ENCODE measurements around the gene CFAP210.

CFAP210 gene

GRCh38 chr2:169672406-169672805 lies 21.8 kb downstream of the CFAP210 start:
- DNase-seq (ENCODE audit: low read depth): no peak

GRCh38 chr2:169670937-169671336 lies 23.3 kb downstream of the CFAP210 start:
- DNase-seq (ENCODE audit: low read depth): no peak

- no peak for DNase-seq (ENCODE audit: low read depth)
These were observed 24.0 kb downstream of the CFAP210 start for GRCh38 chr2:169670215-169670651.

- no peak for DNase-seq (ENCODE audit: low read depth)
These were observed 26.6 kb downstream of the CFAP210 start for GRCh38 chr2:169667583-169667982.

GRCh38 chr2:169664978-169665930 lies 29.0 kb downstream of the CFAP210 start:
- no peak for DNase-seq (ENCODE audit: low read depth)

DNA sequence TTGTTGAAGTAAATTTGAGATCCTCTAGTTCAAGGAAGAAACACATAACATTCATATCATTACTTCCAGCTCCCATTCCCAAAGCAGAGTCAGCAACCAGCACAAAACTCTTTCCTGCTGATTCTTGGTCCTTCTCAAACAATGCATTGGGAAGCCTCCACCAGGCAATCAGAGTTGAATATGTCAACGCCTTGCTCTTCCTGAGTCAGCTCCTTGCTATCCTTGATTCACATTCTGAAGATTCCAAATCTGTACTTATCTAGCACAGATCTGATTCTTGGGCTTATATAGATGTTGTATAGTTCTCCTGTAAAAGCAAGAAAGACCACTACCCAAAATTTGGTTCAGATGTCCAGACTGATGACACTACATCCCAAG lies 29.6 kb downstream of the CFAP210 start:
- DNase-seq (ENCODE audit: low read depth): peak; percentile 12

GRCh38 chr2:169663247-169663646 lies 31.0 kb downstream of the CFAP210 start:
- DNase-seq (ENCODE audit: low read depth): no peak

GRCh38 chr2:169662744-169663143 lies 31.5 kb downstream of the CFAP210 start:
- DNase-seq (ENCODE audit: low read depth): no peak

DNA sequence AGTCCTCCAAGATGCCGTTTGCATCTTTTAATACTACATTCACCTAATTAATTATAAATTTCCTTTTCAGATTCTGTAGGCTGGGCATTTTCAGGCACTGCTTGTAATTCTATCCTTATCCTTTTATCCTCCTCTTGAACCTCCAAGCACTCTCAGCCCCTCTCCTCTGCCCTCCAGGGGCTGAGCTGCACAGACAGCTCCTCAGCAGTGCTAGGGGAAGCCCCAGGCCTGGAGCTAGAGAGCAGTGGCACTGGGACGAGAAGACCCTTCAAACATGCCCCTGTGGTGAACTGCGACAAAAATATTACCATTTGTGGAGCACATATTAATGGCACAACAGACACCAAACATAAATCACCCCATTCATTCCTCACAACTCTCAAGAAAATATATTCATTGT lies 32.9 kb downstream of the CFAP210 start:
- DNase-seq (ENCODE audit: low read depth): no peak

- DNase-seq (ENCODE audit: low read depth): no peak
These were observed 34.9 kb downstream of the CFAP210 start for GRCh38 chr2:169659320-169659719.

- DNase-seq (ENCODE audit: low read depth): no peak
These were observed 35.3 kb downstream of the CFAP210 start for GRCh38 chr2:169658877-169659276.

DNA sequence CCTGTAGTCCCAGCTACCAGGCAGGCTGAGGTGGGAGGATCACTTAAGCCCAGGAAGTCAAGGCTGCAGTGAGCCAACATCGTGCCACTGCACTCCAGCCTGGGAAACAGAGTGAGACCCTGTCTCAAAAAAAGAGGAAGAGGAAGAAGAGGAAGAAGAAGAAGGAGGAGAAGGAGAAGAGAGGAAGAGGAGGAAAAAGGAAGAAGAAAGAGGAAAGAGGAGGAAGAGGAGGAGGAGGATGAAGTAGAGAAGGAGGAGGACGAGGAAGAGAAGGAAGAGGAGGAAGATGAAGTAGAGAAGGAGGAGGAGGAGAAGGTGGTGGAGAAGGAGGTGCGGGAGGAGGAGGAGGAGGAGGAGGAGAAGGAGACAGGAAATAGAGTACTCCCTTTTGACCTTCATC lies 38.0 kb downstream of the CFAP210 start:
- DNase-seq (ENCODE audit: low read depth): no peak

DNA sequence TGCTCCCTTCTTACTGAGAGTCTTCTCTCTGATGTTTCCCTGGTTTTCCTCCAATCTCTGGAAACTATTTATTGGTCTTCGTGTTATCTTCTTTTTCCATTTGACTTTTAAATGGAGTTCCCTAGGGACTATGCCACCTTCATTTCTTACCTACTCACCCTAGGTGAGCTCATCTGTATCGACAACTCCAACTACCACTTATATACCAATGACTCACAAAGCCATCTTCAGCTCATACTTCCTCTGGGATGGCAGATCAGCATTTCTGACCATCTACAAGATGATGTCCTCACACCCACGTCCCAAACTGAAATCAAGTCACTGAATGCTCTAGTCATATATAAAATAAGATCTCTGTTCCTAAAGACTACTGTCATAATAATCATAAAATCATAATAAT lies 40.6 kb downstream of the CFAP210 start:
- DNase-seq (ENCODE audit: low read depth): no peak

DNA sequence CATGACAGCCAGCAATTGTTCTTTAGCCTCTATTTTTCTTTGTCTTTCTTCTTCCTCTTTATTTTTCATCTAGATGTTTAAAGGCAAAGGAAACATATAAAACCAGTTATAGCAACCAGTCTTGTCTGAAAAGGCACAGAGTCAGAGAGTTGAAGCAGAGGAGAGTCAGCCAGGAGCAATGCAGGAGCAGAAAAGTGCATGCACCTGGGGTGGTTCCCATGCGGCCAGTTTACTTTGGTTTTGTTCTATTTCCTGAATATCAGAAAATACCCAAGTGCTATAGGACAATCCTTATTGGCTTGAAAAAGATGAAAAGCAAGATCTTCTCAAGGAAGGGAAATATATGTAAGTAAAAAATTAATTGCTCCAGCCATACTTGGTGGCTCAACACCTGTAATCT lies 44.9 kb downstream of the CFAP210 start:
- DNase-seq (ENCODE audit: low read depth): no peak

DNA sequence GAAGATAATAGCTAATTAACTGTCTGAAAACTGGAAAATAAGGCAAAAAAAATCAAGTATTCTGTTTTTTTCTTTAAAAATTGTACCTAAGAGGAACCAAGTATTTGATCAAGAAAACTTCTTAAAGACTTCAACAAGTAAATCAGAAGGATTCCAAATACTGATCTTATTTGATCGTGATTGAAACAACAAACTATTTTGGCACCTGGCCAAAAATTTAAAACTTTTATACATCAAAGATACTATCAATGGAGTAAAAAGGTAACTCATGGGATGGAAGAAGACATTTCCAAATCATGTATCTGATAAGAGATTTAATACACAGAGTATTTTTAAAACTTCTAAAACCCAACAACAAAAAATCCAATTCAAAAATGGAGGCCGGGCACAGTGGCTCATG lies 46.7 kb downstream of the CFAP210 start:
- no peak for DNase-seq (ENCODE audit: low read depth)

- no peak for DNase-seq (ENCODE audit: low read depth)
These were observed 50.0 kb downstream of the CFAP210 start for GRCh38 chr2:169644173-169644572.

DNA sequence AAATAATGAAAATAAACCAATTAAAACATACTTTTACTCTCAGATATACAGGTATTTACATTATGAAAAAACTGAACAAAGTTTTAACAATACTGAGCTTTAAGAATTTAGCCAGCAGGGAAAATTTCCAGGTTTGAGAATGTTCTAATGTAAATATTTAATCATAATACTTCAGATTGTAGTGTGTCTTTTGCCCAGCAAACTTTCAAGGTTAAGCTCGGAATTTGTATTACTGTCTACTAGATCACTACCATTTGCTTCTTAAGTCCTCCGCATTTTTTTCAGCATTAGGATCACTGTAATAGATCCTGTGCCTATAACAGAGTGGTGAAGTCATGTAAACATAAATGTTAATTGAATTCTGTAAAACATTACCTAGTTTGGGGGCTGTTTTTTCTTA lies 52.7 kb downstream of the CFAP210 start:
- DNase-seq (ENCODE audit: low read depth): no peak

GRCh38 chr2:169640104-169640503 lies 54.1 kb downstream of the CFAP210 start:
- DNase-seq (ENCODE audit: low read depth): no peak

DNA sequence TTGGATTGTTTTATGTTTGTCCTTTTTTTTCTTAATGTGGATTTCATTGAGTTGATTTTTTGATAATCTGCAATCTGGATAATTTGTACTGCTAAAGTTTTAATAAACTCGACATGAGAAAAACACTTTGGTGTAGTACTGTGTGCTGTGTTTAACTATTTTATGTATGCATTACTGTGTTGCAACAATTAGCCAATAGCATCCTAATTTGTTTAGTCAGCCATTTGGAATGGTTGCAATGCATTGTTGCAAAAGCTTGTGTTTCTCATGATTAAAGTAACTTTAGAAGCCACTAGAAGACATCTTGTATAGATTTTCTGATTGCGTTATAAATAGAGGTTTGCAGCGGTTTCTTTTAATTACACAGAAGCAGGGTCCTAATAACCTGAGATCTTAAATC lies 56.6 kb downstream of the CFAP210 start:
- peak; percentile 92 for DNase-seq (ENCODE audit: low read depth)

DNA sequence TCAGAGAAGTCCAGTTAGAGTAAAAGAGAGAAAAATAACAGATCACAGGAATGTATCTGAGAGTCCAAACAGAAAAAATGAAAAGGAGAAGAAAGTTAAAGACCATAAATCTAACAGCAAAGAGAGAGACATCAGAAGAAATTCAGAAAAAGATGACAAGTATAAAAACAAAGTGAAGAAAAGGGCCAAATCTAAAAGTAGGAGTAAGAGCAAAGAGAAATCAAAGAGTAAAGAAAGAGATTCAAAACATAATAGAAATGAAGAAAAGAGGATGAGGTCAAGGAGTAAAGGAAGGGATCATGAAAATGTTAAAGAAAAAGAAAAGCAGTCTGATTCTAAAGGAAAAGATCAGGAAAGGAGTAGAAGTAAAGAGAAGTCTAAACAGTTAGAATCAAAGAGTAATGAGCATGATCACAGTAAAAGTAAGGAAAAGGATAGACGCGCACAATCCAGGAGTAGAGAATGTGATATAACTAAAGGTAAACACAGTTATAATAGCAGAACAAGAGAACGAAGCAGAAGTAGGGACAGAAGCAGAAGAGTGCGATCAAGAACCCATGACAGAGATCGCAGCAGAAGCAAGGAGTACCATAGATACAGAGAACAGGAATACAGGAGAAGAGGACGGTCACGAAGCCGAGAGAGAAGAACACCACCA lies 57.6 kb downstream of the CFAP210 start:
- no peak for DNase-seq (ENCODE audit: low read depth)

GRCh38 chr2:169625781-169626180 lies 68.4 kb downstream of the CFAP210 start:
- DNase-seq (ENCODE audit: low read depth): no peak

- DNase-seq (ENCODE audit: low read depth): peak; percentile 7
These were observed 71.0 kb downstream of the CFAP210 start for GRCh38 chr2:169623235-169623634.

- no peak for DNase-seq (ENCODE audit: low read depth)
These were observed 73.7 kb downstream of the CFAP210 start for GRCh38 chr2:169620509-169620908.
